ENCODE data around the gene LTB. TPM values are rescaled to one million over a fixed set of nuclear protein-coding genes. Genes with fewer than 3 reads are reported as not detected.

The LTB gene
- total and polyA plus RNA-seq, 2 of the 13 experiments (the other 11 are each of a cell fraction or from before 2014, with no cell fraction given), result 0.09 to 0.22 TPM

- TF ChIP-seq SALL1 (CRISPR knock-in tag; IDR thresholded peaks at IDR 0.05) (peak; percentile 12; the same call in 1 of the 2 replicates), ZNF143 (CRISPR knock-in tag; IDR thresholded peaks at IDR 0.05) (no peak), FUBP1 (CRISPR knock-in tag; IDR thresholded peaks at IDR 0.05; ENCODE audit: borderline replicate concordance) (no peak), ZNF878 (CRISPR knock-in tag; IDR thresholded peaks at IDR 0.05) (peak; percentile 75; the same call in 1 of the 2 replicates), ZNF362 (CRISPR knock-in tag; IDR thresholded peaks at IDR 0.05; ENCODE audit: borderline replicate concordance) (peak; percentile 75; the same call in 1 of the 2 replicates), ERF (CRISPR knock-in tag; IDR thresholded peaks at IDR 0.05) (peak; percentile 30; the same call in 1 of the 2 replicates), FOXO1 (CRISPR knock-in tag; IDR thresholded peaks at IDR 0.05) (peak; percentile 58; the same call in 1 of the 2 replicates), ZFP91 (CRISPR knock-in tag; IDR thresholded peaks at IDR 0.05; ENCODE audit: borderline replicate concordance) (peak; percentile 51; the same call in 1 of the 2 replicates), MYC (CRISPR knock-in tag; IDR thresholded peaks at IDR 0.05; ENCODE audit: borderline replicate concordance) (peak; percentile 42; the same call in 1 of the 2 replicates), ZNF629 (CRISPR knock-in tag; conservative IDR thresholded peaks at IDR 0.05) (no peak), THAP9 (CRISPR knock-in tag; IDR thresholded peaks at IDR 0.05; ENCODE audit: borderline replicate concordance) (peak; percentile 54; the same call in 1 of the 2 replicates), ZNF777 (CRISPR knock-in tag; IDR thresholded peaks at IDR 0.05) (no peak), MXI1 (IDR thresholded peaks at IDR 0.05; ENCODE audit: borderline replicate concordance, low read depth, low read length) (peak; percentile 61; the same call in 1 of the 3 replicates), MAX (IDR thresholded peaks at IDR 0.05) (peak; percentile 59; the same call in 1 of the 2 replicates), ZNF598 (CRISPR knock-in tag; IDR thresholded peaks at IDR 0.05; ENCODE audit: borderline replicate concordance) (0 out of 2 replicates have a peak, but pooled peaks have one; percentile 19)
- TF ChIP-seq, protein P1, sequence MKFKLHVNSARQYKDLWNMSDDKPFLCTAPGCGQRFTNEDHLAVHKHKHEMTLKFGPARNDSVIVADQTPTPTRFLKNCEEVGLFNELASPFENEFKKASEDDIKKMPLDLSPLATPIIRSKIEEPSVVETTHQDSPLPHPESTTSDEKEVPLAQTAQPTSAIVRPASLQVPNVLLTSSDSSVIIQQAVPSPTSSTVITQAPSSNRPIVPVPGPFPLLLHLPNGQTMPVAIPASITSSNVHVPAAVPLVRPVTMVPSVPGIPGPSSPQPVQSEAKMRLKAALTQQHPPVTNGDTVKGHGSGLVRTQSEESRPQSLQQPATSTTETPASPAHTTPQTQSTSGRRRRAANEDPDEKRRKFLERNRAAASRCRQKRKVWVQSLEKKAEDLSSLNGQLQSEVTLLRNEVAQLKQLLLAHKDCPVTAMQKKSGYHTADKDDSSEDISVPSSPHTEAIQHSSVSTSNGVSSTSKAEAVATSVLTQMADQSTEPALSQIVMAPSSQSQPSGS (CRISPR knock-in tag; IDR thresholded peaks at IDR 0.05), result peak; percentile 15; the same call in 1 of the 2 replicates
- TF ChIP-seq, protein P2, sequence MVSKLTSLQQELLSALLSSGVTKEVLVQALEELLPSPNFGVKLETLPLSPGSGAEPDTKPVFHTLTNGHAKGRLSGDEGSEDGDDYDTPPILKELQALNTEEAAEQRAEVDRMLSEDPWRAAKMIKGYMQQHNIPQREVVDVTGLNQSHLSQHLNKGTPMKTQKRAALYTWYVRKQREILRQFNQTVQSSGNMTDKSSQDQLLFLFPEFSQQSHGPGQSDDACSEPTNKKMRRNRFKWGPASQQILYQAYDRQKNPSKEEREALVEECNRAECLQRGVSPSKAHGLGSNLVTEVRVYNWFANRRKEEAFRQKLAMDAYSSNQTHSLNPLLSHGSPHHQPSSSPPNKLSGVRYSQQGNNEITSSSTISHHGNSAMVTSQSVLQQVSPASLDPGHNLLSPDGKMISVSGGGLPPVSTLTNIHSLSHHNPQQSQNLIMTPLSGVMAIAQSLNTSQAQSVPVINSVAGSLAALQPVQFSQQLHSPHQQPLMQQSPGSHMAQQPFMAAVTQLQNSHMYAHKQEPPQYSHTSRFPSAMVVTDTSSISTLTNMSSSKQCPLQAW (CRISPR knock-in tag; IDR thresholded peaks at IDR 0.05), result 0 out of 2 replicates have a peak, but pooled peaks have one; percentile 20
Measured at GRCh38 chr6:31614075-31614619, 31.9 kb upstream of the LTB start (continued).
